Fibroblast of the aortic adventitia (primary cell): ENCODE results near the gene KCNK13. TPM values are rescaled to one million over a fixed set of nuclear protein-coding genes. Genes with fewer than 3 reads are reported as not detected.
A peak's percentile ranks its signal among the peaks of the same experiment; 100 is the strongest.

Experiments used
- DNase-seq: peaks from one replicate; pipeline ENCODE4 v3.0.0-alpha.2; 2010; ENCODE audit warnings: low read depth
- H3K4me3 ChIP-seq: 2 replicates; pipeline ENCODE4 v1.5.1; 2011; ENCODE audit warnings: low read depth, mild to moderate bottlenecking, control low read depth, low read length, moderate library complexity
- CTCF ChIP-seq: IDR thresholded peaks from 2 replicates; pipeline ENCODE4 v1.5.1; 2011; ENCODE audit warnings: mild to moderate bottlenecking, low read length, control low read depth, inconsistent platforms; ENCODE audit not compliant: insufficient read depth
- total RNA-seq: library from RNA; depleted of rRNA; stranded (reverse); fragments of >200 nt; gene quantifications from 2 replicates; pipeline ENCODE4 v1.2.3, GENCODE V29; 2012; ENCODE audit warnings: low replicate concordance

The KCNK13 gene
- total RNA-seq, 1 donor: 0.27 TPM

- peak; percentile 73 for DNase-seq
- TF ChIP-seq CTCF: no peak
- no peak overlapping the region for H3K4me3 ChIP-seq
Observed at GRCh38 chr14:90168425-90169105, 106.8 kb downstream of the KCNK13 start.

- no peak overlapping the region for H3K4me3 ChIP-seq
- no peak for DNase-seq
- no peak for TF ChIP-seq CTCF
Observed at GRCh38 chr14:90175631-90176030, 113.8 kb downstream of the KCNK13 start.

- no peak for TF ChIP-seq CTCF
- H3K4me3 ChIP-seq: no peak overlapping the region
- peak; percentile 4 for DNase-seq
Observed at GRCh38 chr14:90177539-90178189, 115.9 kb downstream of the KCNK13 start.

- no peak for DNase-seq
- no peak overlapping the region for H3K4me3 ChIP-seq
- TF ChIP-seq CTCF: no peak
Observed at GRCh38 chr14:90179357-90179756, 117.6 kb downstream of the KCNK13 start.

- TF ChIP-seq CTCF: no peak
- DNase-seq: no peak
- H3K4me3 ChIP-seq: no peak overlapping the region
Observed at GRCh38 chr14:90179809-90180779, 118.3 kb downstream of the KCNK13 start.

- no peak for TF ChIP-seq CTCF
- DNase-seq: no peak
- no peak overlapping the region for H3K4me3 ChIP-seq
Observed at GRCh38 chr14:90184094-90184493, 122.3 kb downstream of the KCNK13 start.
